Spleen (tissue), 7 donors: ENCODE data around the gene DAB1.

Experiments used
- CTCF ChIP-seq, 11 experiments: fragments of 200-600 bp in 7 of 11; fragments of 450-650 bp in 4 of 11; sonication (generic) in 4 of 11; IDR thresholded peaks in 8 of 11; conservative IDR thresholded peaks in 3 of 11; 1 replicate in 7 of 11; 2 replicates in 4 of 11; pipeline versions ENCODE4 v1.4.0 to v1.8.0; 2016 to 2021; ENCODE audit warnings: antibody characterized with exemption in 11 of 11, inconsistent platforms in 4 of 11, mild to moderate bottlenecking in 1 of 11
- POLR2A ChIP-seq, 3 donors: fragments of 450-650 bp; IDR thresholded peaks; one replicate each; pipeline ENCODE4 v1.5.1; 2017; ENCODE audit warnings: antibody characterized with exemption in 3 of 3, mild to moderate bottlenecking in 1 of 3
- donor health status: DM: no; HTN: no; CAD: no; lungs with moderate emphysema.
- donor health status: DM: no; HTN: no; CAD: no.
- donor health status: DM: no; HTN: no; CAD: no.

- no peak for TF ChIP-seq CTCF (IDR thresholded peaks at IDR 0.05 in 8 of 11, conservative IDR thresholded peaks at IDR 0.05 in 3 of 11)
- no peak for TF ChIP-seq POLR2A (IDR thresholded peaks at IDR 0.05)
Measured at GRCh38 chr1:57384901-57385300, 39.0 kb downstream of the DAB1 start.
